ENCODE data around the gene CDKAL1. TPM values are rescaled to one million over a fixed set of nuclear protein-coding genes. Genes with fewer than 3 reads are reported as not detected.
A peak's percentile ranks its signal among the peaks of the same experiment; 100 is the strongest.

The CDKAL1 gene
- total RNA-seq, 1 donor from 2014 or later = 34.3 TPM

GRCh38 chr6:20658516-20658915 lies 124.3 kb downstream of the CDKAL1 start:
- no peak for TF ChIP-seq CTCF (IDR thresholded peaks at IDR 0.05; ENCODE audit: unreplicated experiment)
- Mint-ChIP-seq H3K4me1 (ENCODE audit: low read depth) (peaks cover 50% of the 10 kb centered on the region), H3K27ac (peak overlapping the region; percentile 77), H3K4me3 (ENCODE audit: low read depth) (no peak overlapping the region), H3K27me3 (no peaks in the 10 kb centered on the region), H3K36me3 (ENCODE audit: insufficient read depth) (peaks cover 7% of the 10 kb centered on the region), H3K9me3 (ENCODE audit: low read depth) (peaks cover 3% of the 10 kb centered on the region)
- DNase-seq (ENCODE audit: low spot score, unreplicated experiment) = no peak

- H3K9me3 Mint-ChIP-seq (ENCODE audit: low read depth) = peaks cover 3% of the 10 kb centered on the region
- no peaks in the 10 kb centered on the region for H3K27me3 Mint-ChIP-seq
- no peak overlapping the region for H3K4me3 Mint-ChIP-seq (ENCODE audit: low read depth)
- H3K4me1 Mint-ChIP-seq (ENCODE audit: low read depth) = peaks cover 50% of the 10 kb centered on the region
- H3K27ac Mint-ChIP-seq = no peak overlapping the region
- DNase-seq (ENCODE audit: low spot score, unreplicated experiment) = no peak
- peaks cover 1% of the 10 kb centered on the region for H3K36me3 Mint-ChIP-seq (ENCODE audit: insufficient read depth)
- no peak for TF ChIP-seq CTCF (IDR thresholded peaks at IDR 0.05; ENCODE audit: unreplicated experiment)
Measured at GRCh38 chr6:20660534-20660933, 126.3 kb downstream of the CDKAL1 start.

GRCh38 chr6:20661721-20662120 lies 127.5 kb downstream of the CDKAL1 start:
- no peak for TF ChIP-seq CTCF (IDR thresholded peaks at IDR 0.05; ENCODE audit: unreplicated experiment)
- Mint-ChIP-seq H3K27me3 (no peaks in the 10 kb centered on the region), H3K27ac (no peak overlapping the region), H3K9me3 (ENCODE audit: low read depth) (peaks cover 3% of the 10 kb centered on the region), H3K4me1 (ENCODE audit: low read depth) (peaks cover 50% of the 10 kb centered on the region), H3K36me3 (ENCODE audit: insufficient read depth) (peaks cover 1% of the 10 kb centered on the region), H3K4me3 (ENCODE audit: low read depth) (no peak overlapping the region)
- DNase-seq (ENCODE audit: low spot score, unreplicated experiment) = no peak

- DNase-seq (ENCODE audit: low spot score, unreplicated experiment) = no peak
- Mint-ChIP-seq H3K9me3 (ENCODE audit: low read depth) (peaks cover 3% of the 10 kb centered on the region), H3K27me3 (no peaks in the 10 kb centered on the region), H3K36me3 (ENCODE audit: insufficient read depth) (peaks cover 1% of the 10 kb centered on the region), H3K27ac (no peak overlapping the region), H3K4me1 (ENCODE audit: low read depth) (peaks cover 39% of the 10 kb centered on the region), H3K4me3 (ENCODE audit: low read depth) (no peak overlapping the region)
- TF ChIP-seq CTCF (IDR thresholded peaks at IDR 0.05; ENCODE audit: unreplicated experiment) = no peak
Measured at GRCh38 chr6:20664250-20664649, 130.0 kb downstream of the CDKAL1 start.

- DNase-seq (ENCODE audit: low spot score, unreplicated experiment) = no peak
- no peaks in the 10 kb centered on the region for H3K27me3 Mint-ChIP-seq
- no peak overlapping the region for H3K27ac Mint-ChIP-seq
- no peak overlapping the region for H3K4me3 Mint-ChIP-seq (ENCODE audit: low read depth)
- no peak for TF ChIP-seq CTCF (IDR thresholded peaks at IDR 0.05; ENCODE audit: unreplicated experiment)
- H3K9me3 Mint-ChIP-seq (ENCODE audit: low read depth) = peaks cover 2% of the 10 kb centered on the region
- peaks cover 30% of the 10 kb centered on the region for H3K4me1 Mint-ChIP-seq (ENCODE audit: low read depth)
- H3K36me3 Mint-ChIP-seq (ENCODE audit: insufficient read depth) = no peaks in the 10 kb centered on the region
Measured at GRCh38 chr6:20665290-20665689, 131.0 kb downstream of the CDKAL1 start.

Data from progenitor cell of endocrine pancreas (in vitro differentiated cells).